ENCODE measurements around the gene VAMP3. TPM values are rescaled to one million over a fixed set of nuclear protein-coding genes. Genes with fewer than 3 reads are reported as not detected.

Gene VAMP3
- total and polyA plus RNA-seq, 2 experiments from 2014 or later = 51.2 to 68.4 TPM

DNA sequence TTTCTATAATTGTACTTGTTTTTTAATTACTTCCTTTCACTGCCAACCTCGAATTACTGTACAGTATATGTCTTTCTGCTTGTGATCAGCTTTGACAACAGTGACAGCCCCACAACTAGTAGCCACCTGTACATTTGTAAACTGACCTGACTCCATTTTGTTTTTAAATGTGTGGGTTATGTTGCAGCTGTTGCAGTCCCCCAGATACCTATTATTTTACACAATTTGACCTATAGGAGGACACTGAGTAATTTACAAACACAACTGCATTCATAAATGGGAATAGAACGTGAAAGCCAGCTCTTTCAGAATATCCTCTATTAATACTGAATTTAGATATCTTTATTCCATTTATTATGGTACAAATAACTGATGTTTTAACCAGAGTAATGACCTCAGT is 2.5 kb upstream of the VAMP3 start:
- no peak for DNase-seq (ENCODE audit: low read depth in 1 of 2, low spot score in 1 of 2)
- TF ChIP-seq CTCF (IDR thresholded peaks at IDR 0.05; ENCODE audit: low read depth, low read length) = no peak
- no peak overlapping the region for H3K4me3 ChIP-seq
- H3K4me1 ChIP-seq (ENCODE audit: low read depth) = no peaks in the 10 kb centered on the region
- H3K27ac ChIP-seq = no peak overlapping the region
- H3K36me3 ChIP-seq = peaks cover 3% of the 10 kb centered on the region
- no peaks in the 10 kb centered on the region for H3K27me3 ChIP-seq
- H3K9me3 ChIP-seq (ENCODE audit: low read depth) = no peaks in the 10 kb centered on the region

DNA sequence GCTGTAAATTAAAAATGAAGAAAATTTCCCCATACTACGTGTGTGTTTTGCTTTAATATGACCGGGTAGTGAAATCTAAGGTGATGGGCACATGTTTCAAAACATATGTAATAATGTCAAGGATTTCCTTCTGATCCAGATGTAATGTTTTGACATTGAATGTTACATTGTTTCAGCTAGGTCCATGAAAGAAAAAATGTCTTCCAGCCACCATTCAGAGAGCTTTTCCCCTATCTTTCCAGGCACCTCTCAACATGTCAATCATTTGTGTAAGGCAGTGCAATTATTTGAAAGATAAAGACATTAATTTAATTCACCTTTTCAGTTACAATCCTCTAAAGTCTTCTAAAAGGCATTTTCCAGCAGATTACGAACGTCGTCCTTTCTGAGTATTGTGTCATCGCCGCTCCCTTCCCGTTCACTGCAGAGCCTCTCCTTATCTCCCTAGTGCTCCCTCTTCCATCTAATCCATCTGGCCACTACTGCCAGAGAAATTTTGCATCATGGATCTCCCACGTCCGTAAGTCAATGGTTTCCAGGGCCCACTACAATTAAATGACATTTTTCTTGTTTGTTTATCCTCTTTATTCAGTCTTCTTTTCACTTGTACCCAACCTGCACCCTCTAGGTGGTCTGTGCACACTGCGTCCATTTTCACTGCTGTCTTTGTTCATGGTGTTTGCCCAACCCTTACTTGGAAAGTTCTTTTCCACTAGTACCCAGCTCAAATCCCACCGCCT is 1.3 kb upstream of the VAMP3 start:
- no peak for TF ChIP-seq CTCF (IDR thresholded peaks at IDR 0.05; ENCODE audit: low read depth, low read length)
- no peaks in the 10 kb centered on the region for H3K9me3 ChIP-seq (ENCODE audit: low read depth)
- peaks cover 16% of the 10 kb centered on the region for H3K36me3 ChIP-seq
- no peak overlapping the region for H3K4me3 ChIP-seq
- H3K27me3 ChIP-seq = no peaks in the 10 kb centered on the region
- no peaks in the 10 kb centered on the region for H3K4me1 ChIP-seq (ENCODE audit: low read depth)
- no peak overlapping the region for H3K27ac ChIP-seq
- no peak for DNase-seq (ENCODE audit: low read depth in 1 of 2, low spot score in 1 of 2)

DNA sequence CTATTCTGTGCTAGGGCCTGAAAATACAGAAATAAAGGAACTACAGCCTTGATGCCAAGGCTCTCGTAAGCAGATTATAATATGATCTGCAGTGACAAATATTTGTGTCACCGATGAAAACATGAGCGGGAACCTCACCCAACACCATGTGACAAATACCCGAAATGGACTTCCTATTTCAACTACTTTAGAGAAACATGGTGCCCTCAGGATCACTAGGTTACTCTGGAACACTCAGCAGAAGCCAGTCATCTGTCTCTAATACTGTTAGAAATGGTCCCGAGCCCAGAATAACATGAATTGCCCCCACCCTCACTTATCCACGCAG is 463 bp upstream of the VAMP3 start:
- Histone ChIP-seq H3K36me3 (peaks cover 17% of the 10 kb centered on the region), H3K27ac (peak overlapping the region; percentile 90), H3K9me3 (ENCODE audit: low read depth) (no peaks in the 10 kb centered on the region), H3K27me3 (no peaks in the 10 kb centered on the region), H3K4me3 (peak overlapping the region; percentile 70), H3K4me1 (ENCODE audit: low read depth) (no peaks in the 10 kb centered on the region)
- no peak for TF ChIP-seq CTCF (IDR thresholded peaks at IDR 0.05; ENCODE audit: low read depth, low read length)
- no peak for DNase-seq (ENCODE audit: low read depth in 1 of 2, low spot score in 1 of 2)

GRCh38 chr1:7771823-7772299 is 765 bp downstream of the VAMP3 start:
- no peak for DNase-seq (ENCODE audit: low read depth in 1 of 2, low spot score in 1 of 2)
- TF ChIP-seq CTCF (IDR thresholded peaks at IDR 0.05; ENCODE audit: low read depth, low read length) = no peak
- Histone ChIP-seq H3K9me3 (ENCODE audit: low read depth) (no peaks in the 10 kb centered on the region), H3K4me3 (peak overlapping the region; percentile 70), H3K4me1 (ENCODE audit: low read depth) (no peaks in the 10 kb centered on the region), H3K36me3 (peaks cover 17% of the 10 kb centered on the region), H3K27me3 (no peaks in the 10 kb centered on the region), H3K27ac (peak overlapping the region; percentile 90)

DNA sequence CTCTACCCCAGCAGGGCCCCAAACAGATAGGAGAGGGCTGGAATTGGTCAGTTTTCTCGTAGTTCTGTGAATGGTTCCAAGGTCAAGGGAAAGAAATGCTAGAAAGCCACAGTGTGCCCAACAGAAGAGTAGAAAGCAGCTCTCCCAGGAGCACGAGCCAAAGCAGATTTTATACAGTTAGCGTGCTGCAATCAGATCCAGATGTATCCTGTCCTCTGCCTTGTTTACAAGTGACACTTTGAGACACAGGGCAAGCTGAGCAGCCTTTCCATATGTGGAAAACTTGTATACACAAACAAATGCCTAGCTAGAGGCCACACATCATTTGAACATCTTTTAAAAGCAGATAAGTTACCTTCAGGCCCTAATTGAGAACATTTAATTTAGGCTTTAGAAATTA is 6.5 kb downstream of the VAMP3 start:
- no peaks in the 10 kb centered on the region for H3K9me3 ChIP-seq (ENCODE audit: low read depth)
- H3K27me3 ChIP-seq = no peaks in the 10 kb centered on the region
- no peaks in the 10 kb centered on the region for H3K4me1 ChIP-seq (ENCODE audit: low read depth)
- no peak overlapping the region for H3K27ac ChIP-seq
- no peak overlapping the region for H3K4me3 ChIP-seq
- DNase-seq (ENCODE audit: low read depth in 1 of 2, low spot score in 1 of 2) = no peak
- H3K36me3 ChIP-seq = peaks cover 25% of the 10 kb centered on the region
- TF ChIP-seq CTCF (IDR thresholded peaks at IDR 0.05; ENCODE audit: low read depth, low read length) = no peak

All from cardiac muscle cell (in vitro differentiated cells and primary cell).